Fibroblast of lung (primary cell): ENCODE measurements around the gene PDCD1LG2. TPM values are rescaled to one million over a fixed set of nuclear protein-coding genes. Genes with fewer than 3 reads are reported as not detected.

Source experiments
- DNase-seq, 2 donors: peaks; one replicate each; pipeline versions ENCODE4 v3.0.0 to v3.0.0-alpha.2; 2010; ENCODE audit warnings: low read depth in 2 of 2
- H2AFZ ChIP-seq: 2 replicates; pipeline ENCODE4 v1.5.1; 2012; ENCODE audit warnings: low read length, control low read depth, inconsistent platforms
- H3K27ac ChIP-seq: 2 replicates; pipeline ENCODE4 v1.5.1; 2011; ENCODE audit warnings: low read length, control low read depth; ENCODE audit not compliant: insufficient read depth
- H3K27me3 ChIP-seq: 2 replicates; pipeline ENCODE4 v1.5.1; 2011; ENCODE audit warnings: mild to moderate bottlenecking, low read length; ENCODE audit not compliant: control insufficient read depth, insufficient read depth
- H3K36me3 ChIP-seq: 2 replicates; pipeline ENCODE4 v1.5.1; 2011; ENCODE audit warnings: low read length; ENCODE audit not compliant: control insufficient read depth, insufficient read depth
- H3K4me1 ChIP-seq: 2 replicates; pipeline ENCODE4 v1.5.1; 2011; ENCODE audit warnings: low read length; ENCODE audit not compliant: control insufficient read depth, insufficient read depth; ENCODE audit errors: extremely low read depth
- H3K4me2 ChIP-seq: 2 replicates; pipeline ENCODE4 v1.5.1; 2011; ENCODE audit warnings: low read length, control low read depth; ENCODE audit not compliant: insufficient read depth; ENCODE audit errors: extremely low read depth
- H3K4me3 ChIP-seq, 4 experiments: fragments of 200-600 bp in 1 of 4; sonication (generic) in 1 of 4; replicated peaks in 1 of 4; 2 replicates each; pipeline ENCODE4 v1.5.1; 2011 to 2016; ENCODE audit warnings: low read length in 4 of 4, low read depth in 3 of 4, mild to moderate bottlenecking in 3 of 4, control low read depth in 2 of 4, inconsistent platforms in 1 of 4, mixed read lengths in 1 of 4; ENCODE audit not compliant: insufficient read depth in 1 of 4; ENCODE audit errors: control extremely low read depth in 1 of 4
- H3K79me2 ChIP-seq: 2 replicates; pipeline ENCODE4 v1.5.1; 2012; ENCODE audit warnings: mild to moderate bottlenecking, low read length, inconsistent platforms; ENCODE audit not compliant: control insufficient read depth, insufficient read depth
- H3K9ac ChIP-seq: 2 replicates; pipeline ENCODE4 v1.5.1; 2011; ENCODE audit warnings: mild to moderate bottlenecking, low read length, control low read depth; ENCODE audit not compliant: insufficient read depth
- H3K9me3 ChIP-seq: 2 replicates; pipeline ENCODE4 v1.5.1; 2012; ENCODE audit warnings: low read depth, low read length; ENCODE audit not compliant: control insufficient read depth, insufficient read depth
- H4K20me1 ChIP-seq: 2 replicates; pipeline ENCODE4 v1.5.1; 2011; ENCODE audit warnings: low read length; ENCODE audit not compliant: control insufficient read depth, insufficient read depth; ENCODE audit errors: extremely low read depth
- EZH2 ChIP-seq: IDR thresholded peaks from 2 replicates; pipeline ENCODE4 v1.5.1; 2012; ENCODE audit warnings: low read length, control low read depth, mild to moderate bottlenecking; ENCODE audit errors: missing control alignments
- polyA plus RNA-seq, 2 donors: library from polyadenylated mRNA; depleted of rRNA in 1 of 2; stranded (reverse) in 1 of 2; unstranded in 1 of 2; fragments of >200 nt; gene quantifications; 2 replicates each; pipeline ENCODE4 v1.2.1, GENCODE V29; 2011 to 2012; ENCODE audit warnings: missing spikeins in 1 of 2
- total RNA-seq: library from RNA; depleted of rRNA; stranded (reverse); fragments of >200 nt; gene quantifications from 2 replicates; pipeline ENCODE4 v1.2.1, GENCODE V29; 2014
- TF ChIP-seq, protein P1 (sequence below), 2 donors: IDR thresholded peaks in 1 of 2; conservative IDR thresholded peaks in 1 of 2; 1 replicate in 1 of 2; 2 replicates in 1 of 2; pipeline ENCODE4 v1.5.1; 2011 to 2012; ENCODE audit warnings: low read length in 2 of 2, control low read depth in 1 of 2, inconsistent platforms in 1 of 2, low read depth in 1 of 2, mild to moderate bottlenecking in 1 of 2

Gene PDCD1LG2
- total and polyA plus RNA-seq, 2 donors (not counting 1 experiment from before 2014, with no cell fraction given), result 6.9 to 16.9 TPM

DNA sequence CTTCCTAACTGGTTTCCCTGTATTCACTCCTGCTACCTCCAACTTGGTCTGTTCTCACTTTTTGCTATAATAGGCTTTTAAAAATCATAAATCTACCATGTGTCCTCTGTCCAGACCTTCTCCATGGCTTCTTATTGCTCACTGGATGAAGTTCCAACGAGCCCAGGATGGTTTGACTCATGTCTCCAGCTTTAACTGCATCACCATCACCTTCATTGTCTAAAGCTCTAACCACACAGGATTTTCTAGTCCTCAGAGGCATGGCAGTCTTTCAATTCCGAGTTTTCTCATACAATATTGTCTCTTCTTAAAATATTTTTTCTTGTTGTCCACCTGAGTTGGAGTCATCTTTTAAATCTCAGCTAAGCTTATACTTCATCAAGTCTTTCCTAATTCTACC lies 49.3 kb downstream of the PDCD1LG2 start:
- no peak overlapping the region for H3K4me3 ChIP-seq
- H3K4me2 ChIP-seq, result no peak overlapping the region
- peaks cover 2% of the 10 kb centered on the region for H3K36me3 ChIP-seq
- no peak overlapping the region for H3K9ac ChIP-seq
- H3K27ac ChIP-seq, result no peak overlapping the region
- no peaks in the 10 kb centered on the region for H3K27me3 ChIP-seq
- no peaks in the 10 kb centered on the region for H3K4me1 ChIP-seq
- no peaks in the 10 kb centered on the region for H4K20me1 ChIP-seq
- no peak for DNase-seq
- TF ChIP-seq, protein P1, sequence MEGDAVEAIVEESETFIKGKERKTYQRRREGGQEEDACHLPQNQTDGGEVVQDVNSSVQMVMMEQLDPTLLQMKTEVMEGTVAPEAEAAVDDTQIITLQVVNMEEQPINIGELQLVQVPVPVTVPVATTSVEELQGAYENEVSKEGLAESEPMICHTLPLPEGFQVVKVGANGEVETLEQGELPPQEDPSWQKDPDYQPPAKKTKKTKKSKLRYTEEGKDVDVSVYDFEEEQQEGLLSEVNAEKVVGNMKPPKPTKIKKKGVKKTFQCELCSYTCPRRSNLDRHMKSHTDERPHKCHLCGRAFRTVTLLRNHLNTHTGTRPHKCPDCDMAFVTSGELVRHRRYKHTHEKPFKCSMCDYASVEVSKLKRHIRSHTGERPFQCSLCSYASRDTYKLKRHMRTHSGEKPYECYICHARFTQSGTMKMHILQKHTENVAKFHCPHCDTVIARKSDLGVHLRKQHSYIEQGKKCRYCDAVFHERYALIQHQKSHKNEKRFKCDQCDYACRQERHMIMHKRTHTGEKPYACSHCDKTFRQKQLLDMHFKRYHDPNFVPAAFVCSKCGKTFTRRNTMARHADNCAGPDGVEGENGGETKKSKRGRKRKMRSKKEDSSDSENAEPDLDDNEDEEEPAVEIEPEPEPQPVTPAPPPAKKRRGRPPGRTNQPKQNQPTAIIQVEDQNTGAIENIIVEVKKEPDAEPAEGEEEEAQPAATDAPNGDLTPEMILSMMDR (conservative IDR thresholded peaks at IDR 0.05 in 1 of 2, IDR thresholded peaks at IDR 0.05 in 1 of 2; ENCODE audit: low read depth in 1 of 2, low read length in 2 of 2), result no peak
- no peak for TF ChIP-seq EZH2
- no peak overlapping the region for H2AFZ ChIP-seq
- H3K9me3 ChIP-seq, result no peaks in the 10 kb centered on the region
- H3K79me2 ChIP-seq, result no peaks in the 10 kb centered on the region

DNA sequence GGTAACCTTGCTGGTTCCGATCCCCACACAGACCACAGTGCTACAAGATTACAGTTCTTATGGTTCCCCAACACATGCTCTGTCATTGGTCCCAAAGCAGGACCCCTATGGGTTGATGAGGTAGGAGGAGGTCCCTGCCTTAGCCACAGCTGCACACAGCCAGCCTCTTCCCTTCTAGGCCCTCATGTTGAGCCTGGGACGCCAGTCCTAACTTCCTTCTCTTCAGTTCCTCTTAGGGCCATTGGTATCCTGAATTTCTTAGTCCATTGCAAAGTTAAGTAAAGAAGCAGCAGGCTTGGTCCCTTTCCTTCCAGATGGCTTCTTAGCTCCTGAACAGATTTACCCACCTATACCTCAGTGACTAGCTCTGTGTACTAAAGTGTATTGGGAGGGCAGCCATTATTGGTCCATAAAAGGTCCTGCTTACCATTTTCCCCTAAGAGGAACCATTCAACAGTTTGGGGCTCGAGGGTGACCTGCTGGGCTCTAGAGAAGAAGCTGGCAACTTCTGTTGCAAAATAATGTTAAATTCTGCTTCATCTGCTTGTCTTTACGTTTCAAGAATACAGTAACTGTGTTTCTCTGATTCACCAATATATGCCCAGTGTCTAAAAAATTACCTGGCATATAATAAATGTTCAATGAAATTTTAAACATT lies 50.2 kb downstream of the PDCD1LG2 start:
- TF ChIP-seq, protein P1 (conservative IDR thresholded peaks at IDR 0.05 in 1 of 2, IDR thresholded peaks at IDR 0.05 in 1 of 2; ENCODE audit: low read depth in 1 of 2, low read length in 2 of 2), result no peak
- no peak for TF ChIP-seq EZH2
- Histone ChIP-seq H3K27me3 (no peaks in the 10 kb centered on the region), H2AFZ (no peak overlapping the region), H3K4me3 (no peak overlapping the region), H3K36me3 (peaks cover 2% of the 10 kb centered on the region), H3K79me2 (no peaks in the 10 kb centered on the region), H3K27ac (no peak overlapping the region), H3K4me1 (no peaks in the 10 kb centered on the region), H3K4me2 (no peak overlapping the region), H3K9me3 (no peaks in the 10 kb centered on the region), H3K9ac (no peak overlapping the region), H4K20me1 (no peaks in the 10 kb centered on the region)
- no peak for DNase-seq

DNA sequence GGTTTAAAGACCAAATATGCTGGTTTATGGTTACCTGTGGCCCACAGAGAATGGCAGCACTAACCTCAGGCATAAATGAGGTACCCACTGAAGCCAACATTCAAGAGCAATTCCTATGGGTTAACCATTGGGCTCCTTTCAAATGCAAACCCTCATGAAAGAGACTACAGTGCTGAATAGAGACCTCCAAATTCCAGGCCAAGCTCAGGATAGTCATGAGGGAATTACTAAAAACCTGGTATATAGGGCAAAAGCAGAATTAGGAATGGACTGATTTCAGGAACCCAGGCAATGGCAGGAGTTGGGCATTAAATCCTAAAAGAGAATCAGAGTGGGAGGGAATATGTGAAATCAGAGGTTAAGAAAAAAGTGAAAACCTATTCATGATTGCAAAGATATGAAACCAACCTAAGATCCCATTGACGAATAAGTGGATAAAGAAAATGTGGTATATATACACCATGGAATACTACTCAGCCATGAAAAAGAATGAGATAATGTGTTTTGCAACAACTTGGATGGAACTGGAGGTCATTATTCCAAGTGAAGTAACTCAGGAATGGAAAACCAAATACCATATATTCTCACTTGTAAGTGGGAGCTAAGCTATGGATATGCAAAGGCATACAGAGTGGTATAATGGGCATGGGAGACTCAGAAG lies 51.6 kb downstream of the PDCD1LG2 start:
- H3K9ac ChIP-seq, result no peak overlapping the region
- no peak overlapping the region for H2AFZ ChIP-seq
- TF ChIP-seq, protein P1 (conservative IDR thresholded peaks at IDR 0.05 in 1 of 2, IDR thresholded peaks at IDR 0.05 in 1 of 2; ENCODE audit: low read depth in 1 of 2, low read length in 2 of 2), result no peak
- no peak for TF ChIP-seq EZH2
- H3K79me2 ChIP-seq, result no peaks in the 10 kb centered on the region
- H3K9me3 ChIP-seq, result no peaks in the 10 kb centered on the region
- no peaks in the 10 kb centered on the region for H3K27me3 ChIP-seq
- no peaks in the 10 kb centered on the region for H4K20me1 ChIP-seq
- no peaks in the 10 kb centered on the region for H3K4me1 ChIP-seq
- no peak overlapping the region for H3K27ac ChIP-seq
- H3K4me2 ChIP-seq, result no peak overlapping the region
- no peak for DNase-seq
- H3K36me3 ChIP-seq, result peaks cover 2% of the 10 kb centered on the region
- no peak overlapping the region for H3K4me3 ChIP-seq
